Effector memory CD4-positive, alpha-beta T cell (primary cell): ENCODE data around the gene ZFP62.
"Not testable (repeated sequence)": the region's sequence is repeated elsewhere in the genome, so short reads cannot be mapped to it uniquely, and the experiment has no call there.

ENCODE experiments used
- DNase-seq, 3 donors: peaks; one replicate each; pipeline ENCODE4 v3.0.0-alpha.2; 2020
- H3K27ac ChIP-seq: 2 replicates; pipeline ENCODE4 v1.7.0; 2013; ENCODE audit warnings: mild to moderate bottlenecking, low read length, moderate library complexity; ENCODE audit not compliant: insufficient read depth, poor library complexity, severe bottlenecking
- H3K27me3 ChIP-seq: replicated peaks from 2 replicates; pipeline ENCODE4 v1.7.0; 2013; ENCODE audit warnings: mild to moderate bottlenecking, low read length; ENCODE audit not compliant: insufficient read depth, control insufficient read depth, poor library complexity, severe bottlenecking
- H3K36me3 ChIP-seq: 2 replicates; pipeline ENCODE4 v1.7.0; 2013; ENCODE audit warnings: mild to moderate bottlenecking, low read length, moderate library complexity; ENCODE audit not compliant: control insufficient read depth, insufficient read depth
- H3K4me1 ChIP-seq: 2 replicates; pipeline ENCODE4 v1.7.0; 2013; ENCODE audit warnings: low read length, mild to moderate bottlenecking; ENCODE audit not compliant: control insufficient read depth, insufficient read depth, poor library complexity, severe bottlenecking
- H3K4me3 ChIP-seq: 2 replicates; pipeline ENCODE4 v1.7.0; 2013; ENCODE audit warnings: low read length, low read depth, mild to moderate bottlenecking; ENCODE audit not compliant: insufficient read depth, poor library complexity, severe bottlenecking
- H3K9me3 ChIP-seq: 2 replicates; pipeline ENCODE4 v1.7.0; 2013; ENCODE audit warnings: mild to moderate bottlenecking, low read length, moderate library complexity; ENCODE audit not compliant: control insufficient read depth

The ZFP62 gene

DNA sequence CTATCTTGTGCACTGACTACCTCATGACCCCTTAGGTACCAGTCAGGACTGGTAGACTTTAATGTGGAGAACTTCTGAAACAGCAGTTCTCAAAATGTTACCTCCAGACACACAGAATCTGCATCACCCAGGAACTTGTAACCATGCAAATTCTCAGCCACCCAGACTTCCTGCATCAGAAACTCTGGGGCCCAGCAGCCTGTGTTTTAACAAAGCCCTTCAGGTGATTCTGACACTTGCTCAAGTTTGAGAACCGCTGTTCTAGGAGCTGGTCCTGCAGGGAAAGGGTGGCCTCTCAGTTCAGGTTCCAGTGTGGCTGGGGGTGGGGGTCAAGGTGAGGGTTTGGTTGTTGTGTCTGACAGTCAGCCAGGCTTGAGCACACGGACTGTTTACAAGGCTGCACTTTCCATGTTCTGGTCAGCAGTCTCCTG lies 28.4 kb downstream of the ZFP62 start:
- no peaks in the 10 kb centered on the region for H3K9me3 ChIP-seq
- peaks cover 28% of the 10 kb centered on the region for H3K36me3 ChIP-seq
- H3K27ac ChIP-seq: peak overlapping the region; percentile 96
- peaks cover 21% of the 10 kb centered on the region for H3K4me1 ChIP-seq
- no peaks in the 10 kb centered on the region for H3K27me3 ChIP-seq
- H3K4me3 ChIP-seq: peak overlapping the region; percentile 90
- peak in 1 of 3 donors; percentile 27 for DNase-seq

- DNase-seq: peak; percentile 55 to 66 (median 63)
- Histone ChIP-seq H3K27ac (peak overlapping the region; percentile 96), H3K4me1 (peaks cover 21% of the 10 kb centered on the region), H3K4me3 (peak overlapping the region; percentile 90), H3K9me3 (no peaks in the 10 kb centered on the region), H3K36me3 (peaks cover 16% of the 10 kb centered on the region), H3K27me3 (no peaks in the 10 kb centered on the region)
Measured at GRCh38 chr5:180831139-180832093, 29.7 kb downstream of the ZFP62 start.

GRCh38 chr5:180830253-180831138 lies 30.6 kb downstream of the ZFP62 start:
- H3K4me3 ChIP-seq: peak overlapping the region; percentile 90
- peaks cover 8% of the 10 kb centered on the region for H3K36me3 ChIP-seq
- peak; percentile 54 to 60 (median 55) for DNase-seq
- no peaks in the 10 kb centered on the region for H3K27me3 ChIP-seq
- peak overlapping the region; percentile 96 for H3K27ac ChIP-seq
- peaks cover 21% of the 10 kb centered on the region for H3K4me1 ChIP-seq
- no peaks in the 10 kb centered on the region for H3K9me3 ChIP-seq

DNA sequence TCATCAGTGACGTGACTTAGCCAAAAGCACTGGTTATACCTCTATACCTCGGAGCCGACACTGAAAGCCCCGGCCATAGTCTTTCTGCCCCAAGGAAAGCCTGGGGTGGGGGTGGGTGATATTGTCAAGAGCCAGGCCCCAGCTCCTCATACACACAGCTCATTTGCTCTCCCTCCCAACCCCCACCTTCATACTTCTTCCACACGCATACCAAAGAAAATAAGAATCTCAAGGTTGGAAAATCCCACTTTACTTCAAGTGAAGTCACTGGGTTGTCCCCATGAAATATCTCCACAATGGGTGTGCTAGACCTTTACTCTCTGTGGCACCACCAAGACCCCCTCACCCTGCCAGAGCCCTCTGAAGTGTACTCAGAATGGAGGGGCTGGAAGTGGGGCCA lies 31.4 kb downstream of the ZFP62 start:
- Histone ChIP-seq H3K27me3 (no peaks in the 10 kb centered on the region), H3K9me3 (no peaks in the 10 kb centered on the region), H3K27ac (peak overlapping the region; percentile 96), H3K4me1 (peaks cover 21% of the 10 kb centered on the region), H3K4me3 (peak overlapping the region; percentile 90), H3K36me3 (peaks cover 3% of the 10 kb centered on the region)
- no peak for DNase-seq

DNA sequence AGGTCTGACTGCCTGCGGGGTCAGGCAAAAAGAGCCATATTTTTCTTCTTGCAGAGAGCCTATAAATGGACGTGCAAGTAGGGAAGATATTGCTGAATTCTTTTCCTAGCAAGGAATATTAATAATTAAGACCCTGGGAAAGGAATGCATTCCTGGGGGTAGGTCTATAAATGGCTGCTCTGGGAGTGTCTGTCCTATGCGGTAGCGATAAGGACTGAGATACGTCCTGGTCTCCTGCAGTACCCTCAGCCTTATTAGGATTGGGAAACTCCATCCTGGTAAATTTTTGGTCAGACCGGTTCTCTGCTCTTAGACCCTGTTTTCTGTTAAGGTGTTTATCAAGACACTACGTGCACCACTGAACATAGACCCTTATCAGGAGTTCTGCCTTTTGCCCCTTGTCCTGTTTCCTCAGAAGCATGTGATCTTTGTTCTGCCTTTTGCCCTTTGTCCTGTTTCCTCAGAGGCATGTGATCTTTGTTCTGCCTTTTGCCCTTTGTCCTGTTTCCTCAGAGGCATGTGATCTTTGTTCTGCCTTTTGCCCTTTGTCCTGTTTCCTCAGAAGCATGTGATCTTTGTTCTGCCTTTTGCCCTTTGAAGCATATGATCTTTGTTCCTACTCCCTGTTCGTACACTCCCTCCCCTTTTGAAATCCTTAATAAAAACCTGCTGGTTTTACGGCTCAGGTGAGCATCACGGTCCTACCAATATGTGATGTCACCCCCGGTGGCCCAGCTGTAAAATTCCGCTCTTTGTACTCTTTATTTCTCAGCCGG lies 32.1 kb downstream of the ZFP62 start:
- not testable (repeated sequence) for H3K4me3 ChIP-seq, DNase-seq, H3K27me3 ChIP-seq, H3K36me3 ChIP-seq, H3K27ac ChIP-seq, H3K9me3 ChIP-seq
- peaks cover 18% of the 10 kb centered on the region for H3K4me1 ChIP-seq

DNA sequence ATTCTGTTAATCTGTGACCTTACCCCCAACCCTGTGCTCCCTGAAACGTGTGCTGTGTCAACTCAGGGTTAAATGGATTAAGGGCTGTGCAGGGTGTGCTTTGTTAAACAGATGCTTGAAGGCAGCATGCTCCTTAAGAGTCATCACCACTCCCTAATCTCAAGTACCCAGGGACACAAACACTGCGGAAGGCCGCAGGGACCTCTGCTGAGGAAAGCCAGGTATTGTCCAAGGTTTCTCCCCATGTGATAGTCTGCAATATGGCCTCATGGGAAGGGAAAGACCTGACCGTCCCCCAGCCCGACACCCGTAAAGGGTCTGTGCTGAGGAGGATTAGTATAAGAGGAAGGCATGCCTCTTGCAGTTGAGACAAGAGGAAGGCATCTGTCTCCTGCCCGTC lies 33.7 kb downstream of the ZFP62 start:
- H3K9me3 ChIP-seq, H3K4me3 ChIP-seq, H3K27me3 ChIP-seq, H3K27ac ChIP-seq, H3K36me3 ChIP-seq, DNase-seq: not testable (repeated sequence)
- peaks cover 13% of the 10 kb centered on the region for H3K4me1 ChIP-seq

GRCh38 chr5:180825768-180826525 lies 35.1 kb downstream of the ZFP62 start:
- peaks cover 13% of the 10 kb centered on the region for H3K4me1 ChIP-seq
- no peak for DNase-seq

GRCh38 chr5:180824630-180825476 lies 36.2 kb downstream of the ZFP62 start:
- H3K36me3 ChIP-seq: no peaks in the 10 kb centered on the region
- no peak overlapping the region for H3K4me3 ChIP-seq
- peaks cover 4% of the 10 kb centered on the region for H3K4me1 ChIP-seq
- H3K27ac ChIP-seq: no peak overlapping the region
- no peak for DNase-seq
- no peaks in the 10 kb centered on the region for H3K9me3 ChIP-seq
- H3K27me3 ChIP-seq: no peaks in the 10 kb centered on the region

More at GRCh38 chr5:180825768-180826525, 35.1 kb downstream of the ZFP62 start:
- H3K27ac ChIP-seq: no peak overlapping the region
- no peaks in the 10 kb centered on the region for H3K36me3 ChIP-seq
- no peak overlapping the region for H3K4me3 ChIP-seq
- H3K27me3 ChIP-seq: no peaks in the 10 kb centered on the region
- no peaks in the 10 kb centered on the region for H3K9me3 ChIP-seq
